Activated CD8-positive, alpha-beta memory T cell treated with anti-CD3 and anti-CD28 coated beads, Interleukin-2, amount 50 U/mL, for 4 hours (primary cell): ENCODE data around the gene ZNF391.
"Not testable (repeated sequence)": the region's sequence is repeated elsewhere in the genome, so short reads cannot be mapped to it uniquely, and the experiment has no call there.

ENCODE experiments used
- DNase-seq: peaks from one replicate; pipeline ENCODE4 v3.0.0-alpha.2; 2020

The ZNF391 gene

GRCh38 chr6:27424851-27425250 lies 36.3 kb downstream of the ZNF391 start:
- DNase-seq, result not testable (repeated sequence)

- DNase-seq, result no peak
Observed at GRCh38 chr6:27426045-27426620, 37.6 kb downstream of the ZNF391 start.

- no peak for DNase-seq
Observed at GRCh38 chr6:27428502-27428901, 39.9 kb downstream of the ZNF391 start.

- no peak for DNase-seq
Observed at GRCh38 chr6:27428966-27429365, 40.4 kb downstream of the ZNF391 start.

DNA sequence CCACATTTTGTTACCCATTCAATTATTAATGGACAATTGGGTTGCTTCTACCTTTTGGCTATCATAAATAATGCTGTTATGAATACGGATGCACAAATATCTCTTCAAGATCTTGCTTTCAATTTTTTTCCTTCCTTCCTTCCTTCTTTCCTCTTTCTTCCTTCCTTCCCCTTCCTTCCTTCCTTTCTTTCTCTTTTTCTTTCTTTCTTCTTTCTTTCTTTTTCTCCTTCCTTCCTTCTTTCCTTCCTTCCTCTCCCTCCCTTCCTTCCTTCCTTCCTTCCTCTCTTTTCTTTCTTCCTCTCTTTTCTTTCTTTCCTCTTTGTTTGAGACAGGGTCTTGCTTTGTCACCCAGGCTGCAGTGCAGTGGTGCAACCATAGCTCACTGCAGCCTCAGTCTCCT lies 45.2 kb downstream of the ZNF391 start:
- DNase-seq, result no peak

DNA sequence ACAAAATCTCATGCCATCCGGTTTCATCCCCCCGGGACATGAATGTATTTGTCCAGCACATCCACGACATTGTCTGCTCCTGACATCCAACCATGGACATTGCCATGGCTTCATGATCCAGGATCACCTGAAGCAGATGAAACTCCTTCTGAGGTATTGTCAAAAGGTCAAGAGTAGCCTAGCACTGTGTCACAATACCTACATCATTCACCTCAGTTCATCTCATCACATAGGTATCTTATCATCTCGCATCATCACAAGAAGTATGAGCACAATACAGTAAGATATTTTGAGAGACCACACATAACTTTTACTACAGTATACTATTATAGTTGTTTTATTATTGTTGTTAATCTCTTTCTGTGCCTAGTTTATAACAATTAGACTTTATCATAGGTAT lies 50.8 kb downstream of the ZNF391 start:
- DNase-seq, result no peak

DNA sequence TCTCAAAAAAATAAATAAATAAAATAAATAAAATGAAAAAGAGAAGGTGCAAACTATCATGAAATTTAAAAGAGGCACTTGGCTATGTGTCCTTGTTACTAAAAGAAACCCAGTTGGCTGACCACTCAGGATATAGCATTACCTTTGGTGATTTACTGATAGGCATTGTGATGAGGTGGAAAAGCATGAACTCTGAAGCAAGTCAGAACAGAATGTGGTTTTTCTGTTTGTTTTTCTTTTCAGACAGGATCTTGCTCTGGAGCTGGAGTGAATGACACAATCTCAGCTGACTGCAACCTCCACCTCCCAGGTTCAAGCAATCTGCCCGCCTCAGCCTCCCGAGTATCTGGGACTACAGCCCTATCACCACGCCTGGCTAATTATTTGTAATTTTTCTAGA lies 52.4 kb downstream of the ZNF391 start:
- no peak for DNase-seq

DNA sequence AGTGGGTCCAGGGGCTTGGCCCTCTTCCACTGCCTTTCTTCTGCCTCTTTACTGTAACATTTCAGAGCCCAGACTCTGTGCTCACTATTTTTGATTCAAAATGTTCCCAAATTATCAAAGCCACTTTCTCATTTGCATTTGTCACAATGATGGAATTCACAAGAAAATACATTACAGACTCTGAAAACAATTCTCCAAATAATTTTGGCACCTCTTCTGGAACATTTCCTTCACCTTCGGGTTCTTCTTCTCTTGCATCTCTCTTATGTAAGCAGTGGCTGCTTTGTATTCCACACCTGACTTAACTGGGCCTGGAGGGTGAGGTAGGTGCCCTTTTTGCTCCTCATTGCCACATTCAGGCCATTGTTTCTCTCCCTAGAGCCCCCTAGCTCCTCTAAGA lies 54.4 kb downstream of the ZNF391 start:
- DNase-seq, result no peak

GRCh38 chr6:27448456-27448855 lies 59.9 kb downstream of the ZNF391 start:
- no peak for DNase-seq

GRCh38 chr6:27451660-27452390 lies 63.3 kb downstream of the ZNF391 start:
- no peak for DNase-seq

DNA sequence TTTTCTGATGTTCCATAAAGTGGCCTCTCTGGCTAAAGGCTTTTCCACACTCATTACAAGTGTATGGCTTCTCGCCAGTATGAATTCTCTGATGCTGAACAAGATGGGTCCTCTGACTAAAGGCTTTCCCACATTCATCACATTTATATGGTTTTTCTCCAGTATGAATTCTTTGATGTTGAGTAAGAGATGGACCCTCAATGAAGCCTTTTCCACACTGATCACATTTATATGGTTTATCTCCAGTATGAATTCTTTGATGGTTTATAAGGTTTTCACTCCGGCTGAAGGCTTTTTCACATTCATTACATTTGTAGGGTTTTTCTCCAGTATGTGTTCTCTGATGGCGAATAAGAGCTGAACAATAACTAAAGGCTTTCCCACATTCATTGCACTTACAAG lies 63.9 kb downstream of the ZNF391 start:
- no peak for DNase-seq
